G401 (cell line): ENCODE measurements around the gene TMCO4. TPM values are rescaled to one million over a fixed set of nuclear protein-coding genes. Genes with fewer than 3 reads are reported as not detected.
A peak's percentile ranks its signal among the peaks of the same experiment; 100 is the strongest.
"Not testable (repeated sequence)": the region's sequence is repeated elsewhere in the genome, so short reads cannot be mapped to it uniquely, and the experiment has no call there.

Experiments
- DNase-seq: peaks from one replicate; pipeline ENCODE4 v3.0.0-alpha.2; 2015; ENCODE audit warnings: low spot score
- in situ Hi-C: cut with HindIII; loops from 2 replicates; pipeline ENCODE4 v1.10.0; 2016; ENCODE audit warnings: low sequenced_read_pairs, mixed read lengths
- total RNA-seq: library from RNA; depleted of rRNA; stranded (reverse); fragments of >200 nt; shearing (Covaris generic); gene quantifications from 2 replicates; pipeline ENCODE4 v1.2.3, GENCODE V29; 2014

Gene TMCO4
- total RNA-seq, 1 experiment from 2014 or later, result 12.6 TPM

DNA sequence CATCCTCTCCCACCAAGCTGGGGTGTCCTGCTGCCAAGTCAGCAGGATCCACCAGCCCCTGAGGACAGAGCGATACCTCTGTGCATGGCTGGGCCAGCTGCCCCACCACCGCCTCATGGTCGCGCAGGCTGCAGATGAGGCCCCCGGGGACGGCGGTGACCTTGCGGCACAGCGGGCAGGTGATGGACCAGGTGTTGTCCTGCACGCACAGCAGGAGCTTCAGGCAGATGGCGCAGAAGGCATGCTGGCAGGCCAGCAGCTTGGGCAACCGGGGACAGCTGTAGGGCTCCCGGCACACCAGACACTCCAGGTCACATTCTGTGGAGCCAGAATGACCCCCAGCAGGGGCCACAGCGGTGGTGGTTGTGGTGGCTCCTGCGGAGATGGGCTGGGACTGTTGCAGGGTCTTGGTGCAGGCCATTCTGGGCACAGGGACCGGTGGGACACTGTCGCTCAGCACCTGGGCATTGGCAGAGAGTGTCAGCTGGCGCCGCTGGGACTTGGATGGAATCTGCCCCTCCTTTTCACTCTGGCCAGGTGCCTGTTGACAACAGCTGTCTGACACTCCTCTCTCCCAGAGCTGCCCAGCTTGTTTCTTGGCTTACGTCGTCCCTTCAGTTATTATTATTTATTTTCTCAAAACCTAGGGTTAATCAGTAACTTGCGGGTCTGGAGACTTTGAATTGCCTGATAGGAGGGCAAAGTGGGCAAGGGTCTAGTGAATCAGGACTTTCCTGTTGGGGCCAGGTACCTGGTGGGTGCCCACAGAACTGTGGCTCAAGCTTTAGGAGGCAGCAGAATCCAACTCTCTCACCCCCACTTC lies 15.2 kb upstream of the TMCO4 start, which contains the start of gene RNF186:
Gene RNF186 (minus strand): TSS at position 603 of the 823 bp plus-strand sequence. CDS start 182 bp downstream, at position 421.
- in situ Hi-C loops, result no loop called here
- no peak for DNase-seq

DNA sequence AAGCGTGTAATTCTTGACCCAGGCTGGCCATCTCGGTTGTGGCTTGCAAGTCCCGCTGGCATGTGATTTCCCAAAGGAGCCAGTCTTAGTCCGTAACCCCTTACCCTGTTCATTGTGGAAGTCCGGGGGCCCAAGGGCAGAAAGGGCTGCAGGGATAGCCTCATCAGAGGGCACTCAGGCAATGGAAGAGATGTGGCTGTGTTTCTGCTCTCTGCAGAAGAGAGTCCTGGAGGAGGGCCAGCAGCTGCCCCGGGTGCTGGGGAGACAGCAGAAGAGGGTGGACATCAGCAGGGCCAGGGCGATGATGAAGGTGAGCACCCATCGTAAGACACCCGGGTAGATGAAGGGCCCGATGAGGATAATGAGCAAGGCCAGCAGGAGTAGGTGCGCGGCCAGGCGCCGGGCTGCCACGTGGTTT lies 14.5 kb upstream of the TMCO4 start:
- no peak for DNase-seq
- in situ Hi-C loops, result no loop called here

DNA sequence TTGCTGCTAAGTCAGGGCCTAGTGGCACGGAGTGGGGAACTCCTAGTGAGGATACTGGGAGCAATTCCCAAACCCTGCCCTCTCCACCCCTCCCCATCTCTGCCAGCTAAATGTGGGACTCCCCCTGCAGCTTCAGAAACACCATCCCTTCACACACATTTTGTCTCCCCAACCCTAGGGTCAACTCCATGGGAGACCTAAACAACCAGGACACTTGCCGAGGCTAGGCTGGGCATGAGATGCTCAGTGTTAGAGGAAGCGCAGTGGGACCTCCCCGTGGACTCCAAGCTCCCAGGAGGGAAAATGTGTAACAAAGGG lies 13.9 kb upstream of the TMCO4 start:
- DNase-seq, result no peak
- in situ Hi-C loops, result no loop called here

DNA sequence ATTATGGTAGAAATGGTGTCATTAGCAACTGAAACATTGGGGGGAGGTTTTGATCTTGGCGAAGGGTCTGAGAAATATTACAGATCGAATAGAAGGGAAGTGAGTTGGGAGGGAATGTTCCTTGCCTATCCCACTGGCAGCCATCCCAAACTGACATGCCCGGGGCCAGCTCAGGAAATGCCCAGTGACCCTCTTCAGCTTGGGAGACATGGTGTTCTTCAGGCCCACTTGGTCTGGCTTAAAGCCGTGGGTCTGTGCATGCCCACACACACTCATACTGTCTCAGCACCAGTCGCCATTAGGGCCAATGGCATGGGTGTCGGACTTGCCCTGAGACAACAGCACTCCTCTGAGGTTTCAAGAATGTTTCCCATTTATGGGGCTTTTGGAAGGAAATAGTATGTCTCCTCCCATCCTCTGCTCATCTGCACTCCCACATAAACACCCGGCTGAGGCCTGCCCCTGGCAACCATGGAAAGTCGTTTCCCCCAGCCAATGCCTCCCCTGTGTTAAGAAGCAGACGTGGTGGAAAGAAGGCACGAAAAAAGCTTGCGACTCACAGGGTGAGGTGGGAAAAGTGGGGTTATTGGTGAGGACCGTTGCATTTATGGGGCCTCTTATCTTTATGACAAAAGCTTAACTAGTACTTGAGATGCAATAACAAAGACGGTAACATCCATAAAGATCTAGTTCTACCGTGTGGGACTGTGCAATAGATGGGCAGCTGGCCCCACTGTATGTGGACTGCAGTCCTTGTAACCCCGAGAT lies 13.3 kb upstream of the TMCO4 start:
- in situ Hi-C loops, result no loop called here
- DNase-seq, result no peak

DNA sequence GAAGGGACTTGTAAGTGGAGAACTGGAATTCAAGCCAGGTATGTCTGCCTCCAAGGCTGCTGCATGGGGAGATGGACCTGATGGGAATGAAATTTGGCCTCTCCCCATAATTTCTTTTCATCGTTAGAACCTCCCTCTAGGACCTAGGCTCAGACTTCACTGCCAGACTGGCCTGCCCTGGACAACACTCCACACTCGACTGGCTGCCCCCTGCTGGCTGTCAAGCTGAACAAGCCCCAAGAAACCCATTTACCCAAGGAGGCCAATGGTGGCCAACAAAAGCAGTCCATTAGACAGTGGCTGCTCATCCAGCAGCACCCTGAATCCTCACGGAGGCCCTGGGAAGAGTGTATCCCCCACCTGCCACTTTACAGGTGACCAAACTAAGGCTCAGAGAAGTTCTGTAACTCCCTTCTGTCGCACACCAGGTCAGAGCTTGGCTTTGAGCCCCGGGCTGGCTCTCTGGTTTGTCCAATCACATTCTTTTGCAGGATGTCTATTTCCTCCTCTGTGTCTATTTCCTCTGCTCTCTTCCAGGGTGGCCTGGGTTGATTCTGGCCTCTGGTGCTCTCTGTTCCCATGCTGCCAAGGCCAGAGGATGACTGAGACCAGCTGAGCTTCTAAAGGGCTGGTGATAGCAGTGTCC lies 11.6 kb upstream of the TMCO4 start:
- DNase-seq, result peak; percentile 11
- in situ Hi-C loops, result no loop called here

DNA sequence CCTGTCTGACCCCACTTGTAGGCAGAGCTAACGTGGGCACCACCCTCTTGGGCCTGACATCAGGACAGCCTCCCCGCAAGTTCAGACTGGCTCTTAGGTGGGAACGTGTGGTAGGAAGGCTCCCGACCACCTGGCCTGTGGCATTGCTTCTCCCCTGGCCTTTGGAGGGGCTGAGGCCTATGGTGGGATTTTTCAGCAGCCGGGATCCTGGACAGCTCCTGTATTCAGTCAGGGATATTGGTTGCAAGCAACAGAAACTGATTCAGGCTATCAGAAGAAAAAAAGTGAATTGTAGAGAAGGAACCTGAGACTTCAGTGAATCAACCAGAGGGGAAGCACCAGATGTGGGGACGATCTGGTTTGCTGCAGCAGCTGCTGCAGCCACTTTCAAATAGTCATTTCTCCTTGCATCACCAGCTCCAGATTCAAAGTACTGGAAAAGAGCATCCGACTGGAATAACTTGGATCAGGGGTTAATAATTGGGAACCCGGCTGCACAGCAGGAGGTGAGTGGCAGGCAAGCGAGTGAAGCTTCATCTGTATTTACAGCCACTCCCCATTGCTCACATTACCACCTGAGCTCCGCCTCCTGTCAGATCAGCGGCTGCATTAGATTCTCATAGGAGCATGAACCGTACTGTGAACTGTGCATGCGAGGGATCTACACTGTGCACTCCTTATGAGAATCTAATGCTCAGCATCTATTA lies 9.5 kb upstream of the TMCO4 start:
- in situ Hi-C loops, result no loop called here
- no peak for DNase-seq

DNA sequence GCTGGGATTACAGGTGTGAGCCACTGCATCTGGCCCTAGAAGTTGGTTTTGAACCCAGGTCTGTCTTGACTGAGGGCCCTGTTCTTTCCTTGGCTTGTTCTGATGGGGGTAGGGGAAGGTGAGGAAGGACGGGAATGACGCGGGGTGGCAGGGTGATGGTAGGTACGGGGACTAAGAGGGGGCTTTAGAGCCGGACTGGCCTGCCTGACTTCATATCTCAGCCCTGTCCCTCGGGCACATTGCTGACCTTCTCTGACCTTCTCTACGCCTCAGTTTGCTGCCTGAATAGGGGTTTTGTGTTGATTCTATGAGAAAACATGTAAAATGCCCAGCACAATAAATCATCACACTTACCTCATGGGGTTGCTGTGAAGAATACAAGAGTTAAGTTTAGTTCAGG lies 8.6 kb upstream of the TMCO4 start:
- no peak for DNase-seq

DNA sequence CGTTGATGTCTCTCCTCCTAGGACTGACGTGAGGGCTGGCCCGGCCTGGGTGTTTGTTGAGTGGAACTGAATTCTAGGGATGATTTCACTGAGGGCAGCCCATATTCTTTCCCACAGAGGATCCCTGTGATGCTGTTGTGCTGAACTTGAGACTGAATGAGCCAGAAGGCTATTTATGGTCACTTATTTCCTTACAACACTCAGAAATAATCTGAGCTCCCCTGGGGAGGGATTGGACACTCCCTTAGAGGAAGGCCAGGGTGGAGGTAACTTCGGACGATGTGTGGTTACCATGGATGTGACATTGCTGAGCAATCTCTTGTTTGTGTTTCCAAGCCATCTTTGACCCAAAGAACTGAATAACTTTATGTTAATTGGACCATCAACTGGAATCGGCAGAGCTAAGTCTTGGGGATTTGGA lies 5.1 kb upstream of the TMCO4 start:
- DNase-seq, result no peak
- in situ Hi-C loops, result no loop called here

More for the DNA sequence above, 8.6 kb upstream of the TMCO4 start:
- in situ Hi-C loops, result no loop called here

DNA sequence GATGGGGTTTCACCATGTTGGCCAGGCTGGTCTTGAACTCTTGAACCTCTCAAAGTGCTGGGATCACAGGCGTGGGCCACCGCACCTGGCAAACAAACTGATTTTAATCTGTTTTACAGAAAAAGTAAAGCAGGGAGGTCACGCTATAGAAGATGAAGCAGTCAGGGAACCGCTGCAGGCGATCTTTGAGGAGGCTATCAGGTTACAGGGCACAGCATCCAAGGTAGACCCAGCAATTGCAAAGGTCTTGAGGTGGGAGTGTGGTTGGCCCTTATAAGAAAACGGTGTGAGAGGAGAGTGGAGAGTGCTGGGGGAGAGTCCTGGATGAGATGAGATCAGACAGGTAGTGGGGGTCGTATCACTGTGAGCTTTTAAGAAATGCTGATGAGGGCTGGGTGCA lies 2.6 kb upstream of the TMCO4 start:
- in situ Hi-C loops, result no loop called here
- no peak for DNase-seq

DNA sequence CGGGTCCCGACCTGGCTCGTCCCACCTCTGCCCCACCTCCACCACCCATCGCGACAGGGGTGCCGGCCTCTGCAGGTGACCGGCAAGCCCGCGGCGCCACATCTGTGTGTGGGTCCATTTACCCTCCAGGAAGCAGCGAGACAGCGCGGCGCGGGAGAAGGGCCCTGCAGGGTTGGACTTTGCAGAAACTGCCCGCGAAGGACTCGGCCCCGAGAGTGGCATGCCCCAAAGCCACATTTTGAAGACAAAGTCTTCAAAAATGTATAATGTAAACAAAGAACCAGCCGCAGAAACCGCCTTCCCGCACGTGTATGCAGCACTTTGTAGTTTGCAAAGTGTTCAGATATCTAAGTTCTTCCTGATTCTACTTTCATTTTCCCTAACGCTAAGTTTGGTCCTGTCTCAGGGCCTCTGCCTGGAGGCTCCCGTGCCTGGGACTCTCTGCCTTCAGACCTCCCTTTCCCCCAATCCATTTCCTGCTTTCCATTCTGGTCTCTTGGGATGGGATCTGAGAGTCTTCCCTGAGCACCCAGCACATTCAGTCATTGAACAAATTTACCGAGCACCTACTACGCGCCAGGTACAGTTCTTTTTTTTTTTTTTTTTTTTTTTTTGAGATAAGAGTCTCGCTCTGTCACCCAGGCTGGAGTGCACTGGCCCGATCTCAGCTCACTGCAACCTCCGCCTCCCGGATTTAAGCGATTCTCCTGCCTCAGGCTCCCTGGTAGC lies 524 bp upstream of the TMCO4 start:
- no peak for DNase-seq
- in situ Hi-C loops, result no loop called here

DNA sequence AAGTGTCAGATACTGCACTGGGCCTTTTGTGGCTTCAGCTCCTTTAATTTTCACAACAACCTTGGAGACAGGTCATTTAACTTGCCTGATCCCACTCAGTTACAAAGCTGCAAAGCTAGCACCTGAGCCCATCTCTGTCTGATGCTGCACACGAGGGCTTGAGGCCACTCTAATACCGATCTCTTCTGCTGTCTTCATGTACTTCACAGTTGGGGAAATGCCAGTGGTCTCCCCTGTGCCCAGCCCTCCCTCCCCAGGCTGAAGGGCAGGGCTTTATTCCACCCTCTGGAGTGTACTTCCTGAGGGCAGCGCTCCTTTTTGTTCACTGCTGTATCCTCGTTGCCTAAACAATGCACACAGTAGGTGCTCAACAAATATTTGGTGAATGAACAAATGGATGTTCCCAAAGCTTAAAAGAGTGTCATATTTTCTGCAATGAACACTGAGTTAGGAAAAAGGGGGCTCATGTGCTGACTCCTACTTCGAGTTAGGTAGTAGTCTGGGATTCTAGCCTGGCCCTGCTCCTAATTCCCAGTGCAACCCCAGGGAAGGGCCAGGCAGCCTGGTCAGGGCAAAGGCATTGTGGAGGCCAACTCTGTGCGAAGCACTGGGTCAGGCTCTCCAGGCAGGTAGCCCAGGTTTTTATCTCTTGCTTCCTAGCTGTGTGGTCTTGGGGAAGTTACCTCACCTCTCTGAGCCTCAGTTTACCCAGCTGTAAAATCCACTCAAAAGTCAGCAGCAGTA lies 1.1 kb downstream of the TMCO4 start:
- in situ Hi-C loops, result no loop called here
- DNase-seq, result no peak

DNA sequence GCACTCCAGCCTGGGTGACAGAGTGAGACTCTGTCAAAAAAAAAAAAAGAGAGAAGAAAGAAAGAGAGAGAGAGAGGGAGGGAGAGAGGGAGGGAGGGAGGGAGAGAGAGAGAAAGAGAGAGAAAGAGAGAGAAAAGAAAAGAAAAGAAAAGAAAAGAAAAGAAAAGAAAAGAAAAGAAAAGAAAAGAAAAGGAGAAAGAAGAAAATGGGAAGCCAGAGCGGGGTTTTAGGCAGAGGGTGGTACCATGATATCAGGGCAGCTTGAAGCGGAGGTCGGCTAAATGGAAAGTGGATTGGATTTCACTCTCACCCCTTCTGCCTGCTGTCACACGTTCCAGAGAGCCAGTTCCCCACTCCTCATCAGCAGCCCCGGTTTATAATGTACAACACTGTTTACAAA lies 1.9 kb downstream of the TMCO4 start:
- in situ Hi-C loops, result no loop called here
- no peak for DNase-seq

DNA sequence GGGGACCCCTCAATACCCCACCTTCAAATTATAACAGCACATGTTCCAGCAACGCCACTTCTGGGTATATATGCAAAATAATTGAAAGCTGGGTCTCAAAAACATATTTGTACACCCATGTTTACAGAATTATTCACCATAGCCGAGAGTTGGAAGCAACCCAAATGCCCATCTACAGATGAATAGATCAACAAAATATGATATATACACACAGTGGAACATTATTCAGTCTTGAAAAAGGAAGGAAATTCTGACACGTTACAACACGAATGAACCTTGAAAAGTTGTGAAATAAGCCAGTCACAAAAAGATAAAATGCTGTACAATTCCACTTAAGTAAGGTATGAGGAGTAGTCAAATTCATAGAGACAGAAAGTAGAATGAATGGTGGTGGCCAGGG lies 5.1 kb downstream of the TMCO4 start:
- in situ Hi-C loops, result no loop called here
- DNase-seq, result no peak

DNA sequence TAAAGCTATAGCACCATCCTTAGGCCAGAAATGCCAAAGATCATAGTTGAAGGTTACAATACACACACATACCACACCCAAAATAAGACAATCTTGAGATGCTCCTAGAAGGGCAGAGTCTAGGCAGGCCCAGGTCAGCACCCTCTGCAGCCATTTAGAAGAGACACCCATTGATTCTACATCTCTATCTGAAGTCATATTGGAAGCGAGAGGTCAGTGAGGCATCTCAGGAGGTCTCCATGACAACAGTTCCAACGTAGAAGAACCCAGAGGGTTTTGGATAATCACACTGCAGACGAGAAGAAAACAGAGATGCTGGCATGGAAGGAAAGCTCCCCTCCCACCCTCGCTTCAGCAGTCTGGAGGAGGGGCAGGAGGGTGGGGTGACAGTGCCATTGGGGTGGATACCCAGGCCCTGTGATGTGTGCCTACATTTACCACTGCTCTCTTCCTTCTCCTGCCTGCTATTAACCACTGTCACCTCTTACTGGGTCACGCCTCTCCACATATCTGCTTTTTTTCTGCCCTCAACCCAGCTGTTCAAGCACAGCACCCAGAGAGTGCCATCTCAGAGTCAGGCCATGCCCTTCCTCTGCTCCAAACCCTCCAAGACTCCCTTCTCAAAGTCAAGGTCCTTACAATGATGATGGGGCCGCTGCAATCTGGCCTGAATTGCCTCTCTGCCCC lies 6.2 kb downstream of the TMCO4 start:
- in situ Hi-C loops, result no loop called here
- DNase-seq, result no peak

DNA sequence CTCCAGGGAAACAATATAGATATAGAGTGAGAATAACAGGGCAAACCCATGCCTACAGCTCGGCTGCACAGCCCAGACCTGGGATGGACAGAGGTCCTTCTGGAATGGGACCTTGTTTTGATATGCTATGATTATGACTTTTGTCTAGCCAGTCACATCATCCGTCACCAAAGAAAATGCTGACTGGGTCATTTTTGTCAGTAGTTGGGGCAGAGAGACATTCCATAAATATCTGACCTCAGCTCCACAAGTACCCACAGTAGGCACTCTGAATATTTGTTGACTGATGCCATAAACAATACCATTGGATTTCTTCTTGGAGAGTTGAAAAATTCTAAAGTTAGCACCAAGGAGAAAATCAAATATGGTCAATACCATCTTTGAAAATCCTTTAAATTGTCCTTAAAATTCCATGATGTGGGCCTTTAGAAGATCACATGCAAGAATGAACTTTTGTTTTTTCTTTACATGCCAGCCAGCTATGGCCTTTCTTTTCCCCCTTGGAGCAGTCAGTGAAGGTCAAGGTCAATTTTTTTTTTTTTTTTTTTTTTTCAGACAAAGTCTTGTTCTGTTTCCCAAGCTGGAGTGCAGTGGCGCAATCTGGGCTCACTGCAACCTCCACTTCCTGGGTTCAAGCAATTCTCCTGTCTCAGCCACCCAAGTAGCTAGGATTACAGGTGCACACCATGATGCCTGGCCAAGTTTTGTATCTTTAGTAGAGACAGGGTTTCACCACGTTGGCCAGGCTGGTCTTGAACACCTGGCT lies 7.3 kb downstream of the TMCO4 start:
- no peak for DNase-seq
- in situ Hi-C loops, result no loop called here

DNA sequence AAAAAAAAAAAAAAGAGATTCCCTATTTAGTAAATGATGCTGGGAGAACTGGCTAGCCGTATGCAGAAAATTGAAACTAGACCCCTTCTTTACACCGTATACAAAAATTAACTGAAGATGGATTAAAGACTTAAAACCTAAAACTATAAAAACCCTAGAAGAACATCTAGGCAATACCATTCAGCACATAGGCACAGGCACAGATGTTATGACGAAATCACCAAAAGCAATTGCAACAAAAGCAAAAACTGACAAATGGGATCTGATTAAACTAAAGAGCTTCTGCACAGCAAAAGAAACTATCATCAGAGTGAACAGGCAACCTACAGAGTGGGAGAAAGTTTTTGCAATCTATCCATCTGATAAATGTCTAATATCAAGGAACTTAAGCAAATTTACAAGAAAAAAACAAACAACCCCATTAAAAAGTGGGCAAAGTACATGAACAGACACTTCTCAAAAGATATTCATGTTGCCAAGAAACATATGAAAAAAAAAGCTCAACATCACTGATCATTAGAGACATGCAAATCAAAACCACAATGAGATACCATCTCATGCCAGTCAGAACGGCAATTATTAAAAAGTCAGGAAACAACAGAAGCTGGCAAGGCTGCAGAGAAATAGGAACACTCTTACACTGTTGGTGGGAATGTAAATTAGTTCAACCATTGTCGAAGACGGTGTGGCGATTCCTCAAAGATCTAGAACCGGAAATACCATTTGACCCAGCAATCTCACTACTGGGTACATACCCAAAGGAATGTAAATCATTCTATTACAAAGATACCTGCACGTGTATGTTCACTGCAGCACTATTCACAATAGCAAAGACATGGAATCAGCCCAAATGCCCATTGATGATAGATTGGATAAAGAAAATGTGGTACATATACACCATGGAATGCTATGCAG lies 9.4 kb downstream of the TMCO4 start:
- DNase-seq, in situ Hi-C loops: not testable (repeated sequence)
